Right lung (tissue), 10 donors: ENCODE results near the gene ARHGAP19. TPM values are rescaled to one million over a fixed set of nuclear protein-coding genes. Genes with fewer than 3 reads are reported as not detected.

Experiments
- DNase-seq, 2 donors: peaks; one replicate each; pipeline ENCODE4 v3.0.0-alpha.2; 2013
- long read RNA-seq, 8 donors: transcript quantifications; one replicate each; lab custom pipeline, GENCODE V29; 2026
- polyA plus RNA-seq, 5 donors: library from polyadenylated mRNA; unstranded; fragments of 120-200 nt; gene quantifications; one replicate each; pipeline versions ENCODE4 v1.2.1 to v1.2.3, GENCODE V29; 2013; ENCODE audit warnings: inconsistent platforms in 1 of 5, low replicate concordance in 1 of 5; ENCODE audit not compliant: insufficient read length in 5 of 5, insufficient read depth in 1 of 5

ARHGAP19 gene
- polyA plus RNA-seq = 10 to 100 TPM; 18.7 to 36.8 (median 30.1) TPM
- long read RNA-seq, donor 1, full-length matches to known transcripts = 5 of 5 reads
- long read RNA-seq, donor 1, partial matches to known transcripts = 0 of 5 reads
- long read RNA-seq, donor 1, other reads (novel, unspliced or antisense) = 0 of 5 reads
- long read RNA-seq, donor 2, full-length matches to known transcripts = 7 of 7 reads
- long read RNA-seq, donor 2, partial matches to known transcripts = 0 of 7 reads
- long read RNA-seq, donor 2, other reads (novel, unspliced or antisense) = 0 of 7 reads
- long read RNA-seq, donor 3, full-length matches to known transcripts = 3 of 3 reads
- long read RNA-seq, donor 3, partial matches to known transcripts = 0 of 3 reads
- long read RNA-seq, donor 3, other reads (novel, unspliced or antisense) = 0 of 3 reads
- long read RNA-seq, donor 4, full-length matches to known transcripts = 2 of 2 reads
- long read RNA-seq, donor 4, partial matches to known transcripts = 0 of 2 reads
- long read RNA-seq, donor 4, other reads (novel, unspliced or antisense) = 0 of 2 reads
- long read RNA-seq, donor 5, full-length matches to known transcripts = 4 of 4 reads
- long read RNA-seq, donor 5, partial matches to known transcripts = 0 of 4 reads
- long read RNA-seq, donor 5, other reads (novel, unspliced or antisense) = 0 of 4 reads
- long read RNA-seq, donor 6, full-length matches to known transcripts = 4 of 4 reads
- long read RNA-seq, donor 6, partial matches to known transcripts = 0 of 4 reads
- long read RNA-seq, donor 6, other reads (novel, unspliced or antisense) = 0 of 4 reads
- long read RNA-seq, donor 7, full-length matches to known transcripts = 3 of 3 reads
- long read RNA-seq, donor 7, partial matches to known transcripts = 0 of 3 reads
- long read RNA-seq, donor 7, other reads (novel, unspliced or antisense) = 0 of 3 reads
- long read RNA-seq, donor 8 = 0 reads

- DNase-seq = peak; percentile 97
These were observed at the start of gene ARHGAP19 for GRCh38 chr10:97292097-97292861. Gene ARHGAP19 (minus strand): TSS chr10:97292637. CDS start chr10:97292627, 10 bp downstream.

GRCh38 chr10:97341416-97341815 is 49.0 kb upstream of the ARHGAP19 start:
- no peak for DNase-seq

- DNase-seq = no peak
These were observed 45.6 kb upstream of the ARHGAP19 start for GRCh38 chr10:97338041-97338440.

GRCh38 chr10:97336942-97337831 is 44.8 kb upstream of the ARHGAP19 start:
- DNase-seq = no peak

- no peak for DNase-seq
These were observed 44.0 kb upstream of the ARHGAP19 start for GRCh38 chr10:97336446-97336845.

GRCh38 chr10:97336006-97336405 is 43.6 kb upstream of the ARHGAP19 start:
- DNase-seq = no peak

- DNase-seq = no peak
These were observed 42.8 kb upstream of the ARHGAP19 start for GRCh38 chr10:97335188-97335619.

- DNase-seq = peak; percentile 95 to 97
These were observed 42.1 kb upstream of the ARHGAP19 start, which contains the start of gene FRAT2 for GRCh38 chr10:97334370-97335175. Gene FRAT2 (minus strand): TSS chr10:97334729. CDS start chr10:97334572, 157 bp downstream.

GRCh38 chr10:97333601-97334369 is 41.3 kb upstream of the ARHGAP19 start:
- no peak for DNase-seq

GRCh38 chr10:97333351-97333600 is 40.8 kb upstream of the ARHGAP19 start:
- DNase-seq = no peak

GRCh38 chr10:97332591-97333350 is 40.3 kb upstream of the ARHGAP19 start:
- DNase-seq = no peak

GRCh38 chr10:97331153-97331703 is 38.8 kb upstream of the ARHGAP19 start:
- no peak for DNase-seq

GRCh38 chr10:97329766-97330165 is 37.3 kb upstream of the ARHGAP19 start:
- no peak for DNase-seq

- no peak for DNase-seq
These were observed 36.4 kb upstream of the ARHGAP19 start for GRCh38 chr10:97328646-97329453.

GRCh38 chr10:97327348-97328294 is 35.2 kb upstream of the ARHGAP19 start:
- no peak for DNase-seq

GRCh38 chr10:97325754-97326153 is 33.3 kb upstream of the ARHGAP19 start:
- no peak for DNase-seq
